C4-2B (cell line): Measurements from ENCODE around the gene SORCS2.

Experiments used
- ZFX ChIP-seq: fragments of 450-650 bp; IDR thresholded peaks from 2 replicates; pipeline ENCODE4 v1.6.1; 2017
- TF ChIP-seq, protein P1 (sequence below): fragments of 450-650 bp; conservative IDR thresholded peaks from 2 replicates; pipeline ENCODE4 v1.5.1; 2017; ENCODE audit warnings: mild to moderate bottlenecking

DNA sequence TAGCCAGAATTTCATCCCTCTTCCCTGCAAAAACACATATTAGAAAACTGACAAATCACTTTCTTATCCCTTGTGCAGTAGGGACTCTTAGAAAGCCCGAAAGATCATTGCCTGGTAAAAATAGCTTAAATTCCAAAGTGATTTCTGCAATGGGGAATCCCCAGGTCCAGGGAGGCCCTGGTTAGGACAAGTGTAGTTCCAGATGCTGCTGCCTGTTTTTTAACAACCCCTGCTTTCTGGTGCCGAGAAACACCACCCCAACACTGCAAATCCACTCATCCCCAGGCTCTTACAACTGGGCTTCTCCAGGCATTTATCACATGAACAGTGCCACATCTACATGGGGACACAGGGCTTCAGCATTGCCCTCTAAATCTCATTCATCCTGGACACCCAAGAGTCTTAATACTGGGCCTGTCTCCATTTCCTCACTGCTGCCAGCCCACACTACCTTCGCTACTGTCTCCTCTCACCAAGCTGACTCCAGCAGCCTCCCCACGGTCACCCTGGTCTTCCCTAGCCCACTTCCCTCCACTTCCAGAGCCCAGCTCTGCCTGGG lies 354.6 kb downstream of the SORCS2 start:
- TF ChIP-seq, protein P1, sequence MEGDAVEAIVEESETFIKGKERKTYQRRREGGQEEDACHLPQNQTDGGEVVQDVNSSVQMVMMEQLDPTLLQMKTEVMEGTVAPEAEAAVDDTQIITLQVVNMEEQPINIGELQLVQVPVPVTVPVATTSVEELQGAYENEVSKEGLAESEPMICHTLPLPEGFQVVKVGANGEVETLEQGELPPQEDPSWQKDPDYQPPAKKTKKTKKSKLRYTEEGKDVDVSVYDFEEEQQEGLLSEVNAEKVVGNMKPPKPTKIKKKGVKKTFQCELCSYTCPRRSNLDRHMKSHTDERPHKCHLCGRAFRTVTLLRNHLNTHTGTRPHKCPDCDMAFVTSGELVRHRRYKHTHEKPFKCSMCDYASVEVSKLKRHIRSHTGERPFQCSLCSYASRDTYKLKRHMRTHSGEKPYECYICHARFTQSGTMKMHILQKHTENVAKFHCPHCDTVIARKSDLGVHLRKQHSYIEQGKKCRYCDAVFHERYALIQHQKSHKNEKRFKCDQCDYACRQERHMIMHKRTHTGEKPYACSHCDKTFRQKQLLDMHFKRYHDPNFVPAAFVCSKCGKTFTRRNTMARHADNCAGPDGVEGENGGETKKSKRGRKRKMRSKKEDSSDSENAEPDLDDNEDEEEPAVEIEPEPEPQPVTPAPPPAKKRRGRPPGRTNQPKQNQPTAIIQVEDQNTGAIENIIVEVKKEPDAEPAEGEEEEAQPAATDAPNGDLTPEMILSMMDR = no peak
- no peak for TF ChIP-seq ZFX
